Retinal pigment epithelial cell (primary cell): ENCODE results near the gene ODAD2.
A peak's percentile ranks its signal among the peaks of the same experiment; 100 is the strongest.

Experiments used
- DNase-seq: peaks from one replicate; pipeline ENCODE4 v3.0.0-alpha.2; 2010; ENCODE audit warnings: low read depth
- H3K4me3 ChIP-seq: 2 replicates; pipeline ENCODE4 v1.5.1; 2011; ENCODE audit warnings: mild to moderate bottlenecking, low read length, control low read depth, moderate library complexity
- TF ChIP-seq, protein P1 (sequence below): conservative IDR thresholded peaks from 2 replicates; pipeline ENCODE4 v1.5.1; 2011; ENCODE audit warnings: low read depth, low read length, control low read depth, inconsistent platforms

The ODAD2 gene

DNA sequence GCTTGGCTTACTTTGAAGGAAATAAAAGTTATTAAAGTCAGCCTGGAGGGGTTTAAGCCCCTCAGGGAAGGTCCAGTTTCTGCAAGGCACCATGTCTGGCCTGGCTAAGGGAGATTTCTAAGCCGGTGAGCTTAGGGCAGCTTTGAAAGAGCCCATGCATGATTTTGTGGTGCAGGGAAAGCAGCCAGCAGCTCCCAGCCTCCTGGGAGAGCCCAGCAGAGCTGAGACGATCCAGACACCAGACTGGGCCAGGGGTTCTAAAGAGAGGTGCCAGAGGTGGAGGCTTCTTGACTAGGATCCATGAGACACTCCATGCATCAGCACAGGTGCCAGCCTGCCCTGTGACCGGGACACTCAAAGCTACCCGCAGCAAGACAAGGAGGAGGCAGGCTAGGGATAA is 193.7 kb downstream of the ODAD2 start:
- TF ChIP-seq, protein P1, sequence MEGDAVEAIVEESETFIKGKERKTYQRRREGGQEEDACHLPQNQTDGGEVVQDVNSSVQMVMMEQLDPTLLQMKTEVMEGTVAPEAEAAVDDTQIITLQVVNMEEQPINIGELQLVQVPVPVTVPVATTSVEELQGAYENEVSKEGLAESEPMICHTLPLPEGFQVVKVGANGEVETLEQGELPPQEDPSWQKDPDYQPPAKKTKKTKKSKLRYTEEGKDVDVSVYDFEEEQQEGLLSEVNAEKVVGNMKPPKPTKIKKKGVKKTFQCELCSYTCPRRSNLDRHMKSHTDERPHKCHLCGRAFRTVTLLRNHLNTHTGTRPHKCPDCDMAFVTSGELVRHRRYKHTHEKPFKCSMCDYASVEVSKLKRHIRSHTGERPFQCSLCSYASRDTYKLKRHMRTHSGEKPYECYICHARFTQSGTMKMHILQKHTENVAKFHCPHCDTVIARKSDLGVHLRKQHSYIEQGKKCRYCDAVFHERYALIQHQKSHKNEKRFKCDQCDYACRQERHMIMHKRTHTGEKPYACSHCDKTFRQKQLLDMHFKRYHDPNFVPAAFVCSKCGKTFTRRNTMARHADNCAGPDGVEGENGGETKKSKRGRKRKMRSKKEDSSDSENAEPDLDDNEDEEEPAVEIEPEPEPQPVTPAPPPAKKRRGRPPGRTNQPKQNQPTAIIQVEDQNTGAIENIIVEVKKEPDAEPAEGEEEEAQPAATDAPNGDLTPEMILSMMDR, result no peak
- DNase-seq, result no peak
- H3K4me3 ChIP-seq, result no peak overlapping the region

DNA sequence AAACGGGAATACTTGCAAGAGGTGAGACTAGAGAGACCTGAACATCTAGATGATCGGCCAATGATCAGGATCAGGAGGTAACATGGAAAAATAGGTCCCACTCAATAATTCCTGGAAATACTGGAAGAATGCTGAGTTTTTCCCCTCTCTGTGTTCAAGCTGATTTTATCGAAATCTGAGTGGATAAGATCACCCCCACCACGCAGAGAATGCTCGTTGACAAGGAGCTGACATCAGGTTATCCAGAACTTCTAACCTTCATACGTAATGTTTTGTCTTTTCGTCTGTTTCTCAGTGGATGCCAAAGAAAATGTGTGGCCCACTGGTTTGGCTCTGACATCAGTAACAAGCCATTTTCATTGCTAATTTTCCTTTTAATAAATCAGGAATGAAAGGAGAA is 194.7 kb downstream of the ODAD2 start:
- H3K4me3 ChIP-seq, result no peak overlapping the region
- DNase-seq, result no peak
- TF ChIP-seq, protein P1, result no peak

DNA sequence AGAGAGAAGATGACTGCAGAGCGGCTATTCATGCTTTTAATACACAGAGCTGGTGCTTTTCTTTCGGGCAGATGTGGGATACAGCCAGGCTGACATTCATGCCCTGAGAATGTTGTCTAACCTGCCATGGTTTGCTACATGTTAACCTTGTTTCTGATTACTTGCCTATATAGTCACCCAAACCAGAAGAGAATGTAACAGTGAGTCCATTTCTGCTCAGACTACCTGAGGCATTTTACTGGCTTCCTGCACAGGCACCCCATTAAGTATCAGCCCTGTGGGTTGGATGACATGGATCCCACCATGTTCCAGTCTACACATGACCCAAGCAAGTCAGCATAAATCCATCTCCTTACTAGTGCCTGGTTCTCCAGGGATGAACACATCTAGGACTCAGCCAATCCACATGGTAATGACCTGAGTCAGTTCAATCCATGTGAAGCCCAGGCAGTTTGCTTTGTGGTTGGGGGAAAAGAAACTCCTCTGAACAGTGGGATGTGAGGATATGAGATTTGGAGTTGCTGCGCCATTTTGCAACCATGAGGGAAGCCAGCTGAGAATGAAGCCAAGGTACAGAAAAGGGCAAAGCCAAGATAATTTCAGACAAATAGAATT is 197.6 kb downstream of the ODAD2 start:
- TF ChIP-seq, protein P1, result no peak
- no peak overlapping the region for H3K4me3 ChIP-seq
- no peak for DNase-seq

DNA sequence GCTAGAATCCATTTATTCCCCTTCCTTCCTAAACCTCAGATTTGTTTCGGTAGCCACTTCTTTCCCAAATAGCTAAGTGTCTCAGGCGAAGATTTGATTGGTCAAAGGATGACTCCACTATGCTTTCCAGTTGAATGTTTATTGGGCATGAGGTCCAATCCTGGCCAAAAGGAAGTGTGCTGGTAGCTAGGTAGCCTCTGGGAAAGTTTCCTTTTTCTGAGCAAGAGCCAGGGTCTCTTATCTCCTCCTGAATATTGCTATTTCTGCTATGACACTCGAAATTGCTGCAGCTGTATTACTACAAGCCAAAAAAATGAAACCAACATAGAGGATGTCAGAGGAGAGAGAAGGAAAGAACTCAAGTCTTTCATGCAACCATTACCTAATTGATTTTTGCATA is 199.8 kb downstream of the ODAD2 start:
- TF ChIP-seq, protein P1, result no peak
- no peak overlapping the region for H3K4me3 ChIP-seq
- no peak for DNase-seq

DNA sequence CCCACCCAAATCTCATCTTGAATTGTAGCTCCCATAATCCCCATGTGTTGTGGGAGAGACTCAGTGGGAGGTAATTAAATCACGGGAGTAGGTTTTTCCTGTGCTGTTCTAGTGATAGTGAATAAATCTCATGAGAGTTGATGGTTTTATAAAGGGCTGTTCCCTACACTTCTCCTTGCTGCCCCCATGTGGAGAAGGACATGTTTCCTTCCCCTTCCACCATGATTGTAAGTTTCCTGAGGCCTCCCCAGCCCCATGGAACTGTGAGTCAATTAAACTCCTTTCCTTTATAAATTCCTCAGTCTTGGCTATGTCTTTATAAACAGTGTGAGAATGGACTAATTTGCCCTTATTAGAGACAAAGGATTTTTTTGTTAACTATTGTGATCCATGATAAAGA is 204.7 kb downstream of the ODAD2 start:
- H3K4me3 ChIP-seq, result no peak overlapping the region
- TF ChIP-seq, protein P1, result peak; percentile 39
- no peak for DNase-seq

DNA sequence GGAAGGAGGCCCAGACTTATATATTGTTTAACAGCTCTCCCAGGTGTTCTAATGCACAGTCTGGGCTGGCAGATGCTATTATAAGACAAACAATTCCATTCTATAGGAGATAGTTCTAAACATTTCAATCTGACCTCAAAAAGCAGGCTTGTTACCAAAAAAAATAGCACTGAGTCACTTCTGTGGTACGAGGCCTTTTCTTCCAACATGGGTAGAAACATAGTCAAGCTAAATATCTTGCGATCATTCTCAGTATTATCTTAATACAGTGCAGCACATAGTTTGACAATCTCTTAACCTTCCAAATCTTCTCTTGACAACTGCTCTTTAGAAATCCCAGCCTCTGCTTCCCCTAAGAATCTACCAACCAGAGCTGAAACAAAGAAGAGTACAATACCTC is 206.7 kb downstream of the ODAD2 start:
- no peak overlapping the region for H3K4me3 ChIP-seq
- TF ChIP-seq, protein P1, result no peak
- DNase-seq, result no peak

DNA sequence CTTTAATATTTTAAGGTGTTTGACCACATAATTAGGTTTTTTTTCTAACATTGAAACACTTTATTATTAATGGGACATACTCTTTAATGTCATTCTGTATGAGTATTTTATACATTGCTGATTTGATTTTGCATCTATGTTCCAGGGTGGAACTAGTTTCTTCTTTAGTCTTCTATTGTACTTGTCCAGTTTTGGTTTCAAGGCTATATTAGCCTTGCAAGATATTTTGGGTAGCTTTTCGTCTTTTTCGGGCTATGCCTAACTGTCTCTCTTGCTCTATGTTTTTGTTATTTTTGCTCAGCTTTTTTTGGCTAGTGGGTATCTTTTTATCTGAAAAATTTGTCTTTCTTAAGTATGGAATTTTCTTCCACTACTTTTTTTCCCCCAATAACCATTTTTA is 214.6 kb downstream of the ODAD2 start:
- no peak for DNase-seq
- TF ChIP-seq, protein P1, result no peak
- H3K4me3 ChIP-seq, result no peak overlapping the region
